Globus pallidus (tissue), 1 donor: ENCODE results near the gene ZMYND8.
"Not testable (repeated sequence)": the region's sequence is repeated elsewhere in the genome, so short reads cannot be mapped to it uniquely, and the experiment has no call there.

ENCODE experiments used
- DNase-seq: peaks from one replicate; pipeline ENCODE4 v3.0.0-alpha.2; 2015; ENCODE audit warnings: low spot score

The ZMYND8 gene

DNA sequence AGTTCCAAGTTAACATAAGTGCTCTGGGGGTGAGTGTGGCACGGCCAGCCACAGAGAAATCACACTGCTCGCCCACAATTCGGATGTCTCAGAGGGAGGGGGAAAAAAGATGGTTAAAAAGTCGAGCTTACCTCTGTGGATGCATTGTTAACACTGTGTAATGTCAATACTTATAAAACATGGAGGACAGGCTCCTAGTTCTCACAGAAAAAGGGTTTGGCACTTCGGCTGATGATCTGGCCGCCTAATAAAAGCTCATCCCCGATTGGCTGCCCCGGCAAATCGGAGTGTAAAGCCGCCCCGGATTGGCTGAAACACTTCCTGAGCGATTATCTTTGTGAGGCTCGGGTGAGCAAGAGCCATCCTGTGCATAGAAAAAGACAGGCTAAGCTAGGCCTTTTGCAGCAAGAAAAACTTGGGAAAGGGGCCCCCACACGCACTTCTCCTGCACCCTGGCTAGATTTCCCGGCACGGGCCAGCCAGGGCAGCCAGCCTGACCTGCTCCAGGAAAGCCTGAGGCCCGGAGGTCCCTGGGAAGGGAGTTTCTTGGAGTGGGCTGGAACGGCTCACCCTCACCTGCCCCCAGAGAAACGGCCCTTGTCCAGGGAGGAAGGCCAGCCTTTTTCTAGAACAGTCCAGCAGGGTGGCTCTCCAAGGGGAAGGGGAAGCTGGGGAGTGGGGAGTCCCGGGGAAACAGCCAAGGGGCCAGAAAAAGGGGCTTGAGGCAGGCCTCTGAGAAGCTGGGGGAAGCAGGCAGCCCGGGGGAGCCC is at the start of gene ZMYND8:
Gene ZMYND8 (minus strand): TSS at position 174 of the 770 bp plus-strand sequence. CDS start 29 bp downstream, at position 145.
- DNase-seq: peak; percentile 98

DNA sequence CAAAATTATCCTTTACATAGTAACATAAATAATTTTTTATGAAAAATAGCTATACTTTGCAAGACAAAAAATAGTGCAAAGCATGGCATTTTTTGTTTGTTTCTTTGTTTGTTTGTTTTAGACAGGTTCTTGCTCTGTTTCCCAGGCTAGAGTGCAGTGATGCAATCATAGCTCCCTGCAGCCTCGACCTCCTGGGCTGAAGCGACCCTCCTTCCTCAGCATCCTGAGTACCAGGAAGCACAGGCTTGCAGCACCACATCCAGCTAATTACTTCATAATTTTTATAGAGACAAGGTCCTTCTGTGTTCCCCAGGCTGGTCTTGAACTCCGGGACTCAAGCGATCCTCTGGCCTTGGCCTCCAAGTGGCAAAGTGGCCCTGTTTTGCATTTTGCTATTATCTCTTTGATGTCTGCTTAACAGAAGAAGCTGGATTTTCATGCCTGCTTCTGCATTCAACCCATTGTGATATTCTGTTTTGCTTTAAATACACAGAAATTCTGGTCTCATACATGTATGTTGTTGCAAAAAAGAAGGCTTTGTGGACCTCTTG is 49.4 kb upstream of the ZMYND8 start:
- no peak for DNase-seq

DNA sequence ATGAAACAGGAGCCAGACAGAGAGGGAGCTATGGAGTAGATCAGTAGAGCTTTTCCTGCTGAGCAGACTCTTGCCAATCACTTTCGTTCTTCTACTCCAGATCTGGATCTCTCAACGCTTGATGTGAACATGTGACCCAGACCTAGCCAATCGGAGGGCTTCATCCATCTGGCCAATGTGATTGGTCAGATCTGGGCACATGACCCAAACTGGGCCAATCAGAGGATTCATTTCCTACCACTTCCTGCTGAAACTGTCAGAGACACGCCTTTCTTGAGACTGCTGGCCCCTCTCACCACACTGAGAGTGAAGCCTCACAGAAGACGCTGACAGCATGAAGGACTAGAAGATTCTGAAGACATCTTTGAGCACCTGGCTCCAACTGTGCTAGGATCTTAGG is 44.2 kb upstream of the ZMYND8 start:
- DNase-seq: no peak

- DNase-seq: no peak
Observed at GRCh38 chr20:47397652-47398301, 41.3 kb upstream of the ZMYND8 start.

- no peak for DNase-seq
Observed at GRCh38 chr20:47396762-47397476, 40.4 kb upstream of the ZMYND8 start.

DNA sequence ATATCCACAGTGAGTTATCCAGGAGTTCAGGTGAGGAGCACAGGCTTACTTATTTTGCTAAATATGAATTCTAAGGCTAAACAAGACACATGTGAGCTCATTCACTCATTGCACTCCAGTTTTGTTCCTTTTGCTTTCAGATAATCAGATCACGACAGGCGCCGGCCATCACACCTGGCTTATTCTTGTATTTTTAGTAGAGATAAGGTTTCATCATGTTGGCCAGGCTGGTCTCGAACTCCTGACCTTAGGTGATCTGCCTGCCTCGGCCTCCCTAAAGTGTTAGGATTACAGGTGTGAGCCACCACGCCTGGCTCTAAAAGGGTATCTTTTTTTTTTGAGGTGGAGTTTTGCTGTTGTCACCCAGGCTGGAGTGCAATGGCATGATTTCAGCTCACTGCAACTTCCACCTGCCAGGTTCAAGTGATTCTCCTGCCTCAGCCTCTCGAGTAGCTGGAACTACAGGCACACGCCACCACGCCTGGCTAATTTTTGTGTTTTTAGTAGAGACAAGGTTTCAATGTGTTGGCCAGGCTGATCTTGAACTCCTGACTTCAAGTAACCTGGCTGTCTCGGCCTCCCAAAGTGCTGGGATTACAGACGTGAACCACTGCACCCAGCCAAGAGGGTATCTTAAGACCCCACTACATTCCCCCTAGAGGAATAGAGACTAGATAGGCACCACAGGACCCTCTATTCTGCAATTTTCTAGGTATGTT is 37.5 kb upstream of the ZMYND8 start:
- DNase-seq: not testable (repeated sequence)

DNA sequence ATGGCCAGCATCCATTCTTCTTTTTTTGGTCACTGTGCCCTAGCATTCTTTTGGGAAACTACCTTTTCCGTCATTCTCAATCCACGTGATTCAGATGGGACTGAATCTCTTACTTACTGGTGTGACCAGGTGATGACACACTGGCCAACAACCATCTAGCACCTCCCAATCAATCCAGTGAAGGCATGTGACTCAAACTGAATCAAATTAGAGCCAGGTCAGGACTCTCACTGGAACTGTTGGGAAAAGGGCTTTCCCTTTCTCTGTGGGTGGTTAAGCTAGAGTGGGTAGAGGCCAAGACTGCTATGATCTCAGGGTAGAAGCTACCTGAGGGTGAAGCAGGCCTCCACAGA is 36.2 kb upstream of the ZMYND8 start:
- no peak for DNase-seq

GRCh38 chr20:47392015-47392720 is 35.7 kb upstream of the ZMYND8 start:
- no peak for DNase-seq

GRCh38 chr20:47391276-47392010 is 34.9 kb upstream of the ZMYND8 start:
- no peak for DNase-seq

GRCh38 chr20:47389867-47390347 is 33.4 kb upstream of the ZMYND8 start:
- no peak for DNase-seq

DNA sequence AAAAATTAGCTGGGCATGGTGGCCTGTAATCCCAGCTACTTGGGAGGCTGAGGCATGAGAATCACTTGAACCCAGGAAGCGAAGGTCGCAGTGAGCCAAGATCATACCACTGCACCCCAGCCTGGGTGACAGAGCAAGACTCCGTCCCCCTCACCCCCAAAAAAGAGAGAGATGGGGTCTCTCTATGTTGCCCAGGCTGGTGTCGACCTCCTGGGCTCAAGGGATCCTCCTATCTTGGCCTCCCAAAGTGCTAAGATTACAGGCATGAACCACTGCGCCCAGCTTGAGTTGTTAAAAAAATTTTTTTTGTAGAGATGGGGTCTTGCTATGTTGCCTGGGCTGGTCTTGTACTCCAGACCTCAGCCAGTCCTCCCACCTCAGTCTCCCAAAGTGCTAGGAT is 29.5 kb upstream of the ZMYND8 start:
- DNase-seq: not testable (repeated sequence)

- DNase-seq: no peak
Observed at GRCh38 chr20:47382746-47383415, 26.4 kb upstream of the ZMYND8 start.

DNA sequence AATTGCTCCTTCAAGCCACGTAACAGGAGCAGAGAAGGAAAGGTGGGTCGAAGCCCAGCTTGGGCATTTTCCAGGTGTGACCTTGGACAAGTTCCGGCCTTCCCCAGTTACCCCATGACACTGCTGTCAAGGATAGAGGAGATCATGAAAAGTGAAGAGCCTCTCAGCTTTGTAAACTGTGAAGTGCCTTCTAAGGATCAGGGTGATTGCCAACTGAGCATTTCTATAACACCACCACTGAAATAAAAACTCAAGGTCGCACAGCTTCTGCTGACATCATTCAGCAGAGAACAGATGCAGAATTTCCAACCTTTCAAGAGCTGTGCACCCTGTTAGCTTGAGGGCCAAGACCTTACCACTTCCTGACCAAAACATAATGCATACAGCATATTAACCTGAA is 24.0 kb upstream of the ZMYND8 start:
- DNase-seq: no peak

DNA sequence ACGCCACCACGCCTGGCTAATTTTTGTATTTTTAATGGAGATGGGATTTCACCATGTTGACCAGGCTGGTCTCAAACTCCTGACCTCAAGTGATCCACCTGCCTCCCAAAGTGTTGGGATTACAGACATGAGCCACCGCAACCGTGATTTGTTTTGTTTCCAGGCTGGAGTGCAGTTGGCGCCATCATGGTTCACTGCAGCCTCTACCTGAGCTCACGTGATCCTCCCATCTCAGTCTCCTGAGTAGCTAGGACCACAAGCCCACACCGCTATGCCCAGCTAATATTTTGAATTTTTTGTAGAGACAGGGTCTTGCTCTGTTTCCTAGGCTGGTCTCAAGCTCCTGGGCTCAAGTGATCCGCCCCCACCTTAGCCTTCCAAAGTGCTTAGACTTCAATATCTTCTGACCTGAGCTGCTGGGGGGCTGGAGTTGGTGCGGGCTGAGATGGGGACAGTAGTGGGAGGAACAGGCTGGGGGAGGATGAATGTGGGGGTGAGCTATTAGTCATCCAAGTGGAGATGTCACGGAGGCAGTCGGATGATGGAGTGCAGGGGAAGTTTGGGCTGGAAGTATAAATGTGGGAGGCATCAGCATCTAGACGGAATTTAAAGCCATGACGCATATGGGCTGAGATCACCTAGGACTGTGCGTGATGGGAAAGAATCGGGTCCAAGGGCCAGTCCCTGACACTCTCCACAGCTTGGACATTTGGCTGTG is 23.1 kb upstream of the ZMYND8 start:
- DNase-seq: no peak

DNA sequence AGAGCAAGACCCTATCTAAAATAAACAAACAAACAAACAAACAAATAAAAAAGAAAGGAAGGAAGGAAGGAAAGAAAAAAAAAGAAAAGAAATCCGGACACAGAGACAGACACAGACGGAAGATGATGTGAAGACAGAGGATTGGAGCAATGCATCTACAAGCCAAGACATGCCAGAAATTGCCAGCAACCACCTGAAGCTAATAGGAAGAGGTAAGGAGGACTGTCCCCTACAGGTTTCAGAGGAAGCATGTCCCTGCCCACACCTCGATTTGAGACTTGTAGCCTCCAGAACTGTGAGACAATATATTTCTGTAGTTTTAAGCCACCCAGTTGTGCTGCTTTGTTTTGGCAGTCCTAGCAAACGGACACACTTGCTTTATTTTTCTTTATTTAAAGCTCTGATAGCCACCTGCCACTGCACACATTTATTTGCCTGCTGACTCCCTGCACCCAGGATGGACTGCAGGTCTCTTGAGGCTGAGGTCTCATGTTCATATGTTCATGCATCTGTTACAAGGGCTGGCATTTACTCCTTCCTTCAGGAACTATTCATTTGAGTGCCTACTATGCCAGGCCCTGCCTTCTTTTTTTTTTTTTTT is 20.7 kb upstream of the ZMYND8 start:
- DNase-seq: no peak

DNA sequence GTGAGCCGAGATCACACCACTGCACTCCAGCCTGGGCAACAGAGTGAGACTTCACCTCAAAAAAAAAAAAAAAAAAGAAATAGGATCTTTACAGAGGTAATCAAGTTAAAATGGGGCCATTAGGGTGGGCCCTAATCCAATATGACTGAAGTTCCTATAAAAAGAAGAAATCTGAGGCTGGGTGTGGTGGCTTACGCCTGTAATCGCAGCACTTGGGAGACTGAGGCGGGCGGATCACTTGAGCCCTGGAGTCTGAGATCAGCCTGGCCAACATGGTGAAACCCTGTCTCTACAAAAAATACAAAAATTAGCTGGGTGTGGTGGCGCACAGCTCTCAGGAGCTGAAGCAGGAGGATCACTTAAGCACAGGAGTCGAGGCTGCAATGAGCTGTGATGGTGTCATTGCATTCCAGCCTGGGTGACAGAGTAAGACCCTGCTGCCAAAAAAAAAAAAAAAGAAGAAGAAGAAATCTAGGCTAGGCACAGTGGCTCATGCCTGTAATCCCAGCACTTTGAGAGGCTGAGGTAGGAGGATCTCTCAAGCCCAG is 19.7 kb upstream of the ZMYND8 start:
- not testable (repeated sequence) for DNase-seq

GRCh38 chr20:47374121-47374520 is 17.6 kb upstream of the ZMYND8 start:
- DNase-seq: not testable (repeated sequence)

GRCh38 chr20:47373206-47373733 is 16.8 kb upstream of the ZMYND8 start:
- no peak for DNase-seq
